ENCODE data around the gene HPX.

Gene HPX

GRCh38 chr11:6476571-6476970 is 35.8 kb upstream of the HPX start:
- TF ChIP-seq CTCF (conservative IDR thresholded peaks at IDR 0.05; ENCODE audit: control insufficient read depth, insufficient read depth, low read depth, low read length), result no peak
- DNase-seq (ENCODE audit: low read depth), result no peak
- no peak overlapping the region for H3K4me3 ChIP-seq (ENCODE audit: control insufficient read depth, low read depth, low read length)

- H3K4me3 ChIP-seq (ENCODE audit: control insufficient read depth, low read depth, low read length), result no peak overlapping the region
- DNase-seq (ENCODE audit: low read depth), result peak; percentile 12
- TF ChIP-seq CTCF (conservative IDR thresholded peaks at IDR 0.05; ENCODE audit: control insufficient read depth, insufficient read depth, low read depth, low read length), result no peak
Measured at GRCh38 chr11:6475936-6476335, 35.1 kb upstream of the HPX start.

DNA sequence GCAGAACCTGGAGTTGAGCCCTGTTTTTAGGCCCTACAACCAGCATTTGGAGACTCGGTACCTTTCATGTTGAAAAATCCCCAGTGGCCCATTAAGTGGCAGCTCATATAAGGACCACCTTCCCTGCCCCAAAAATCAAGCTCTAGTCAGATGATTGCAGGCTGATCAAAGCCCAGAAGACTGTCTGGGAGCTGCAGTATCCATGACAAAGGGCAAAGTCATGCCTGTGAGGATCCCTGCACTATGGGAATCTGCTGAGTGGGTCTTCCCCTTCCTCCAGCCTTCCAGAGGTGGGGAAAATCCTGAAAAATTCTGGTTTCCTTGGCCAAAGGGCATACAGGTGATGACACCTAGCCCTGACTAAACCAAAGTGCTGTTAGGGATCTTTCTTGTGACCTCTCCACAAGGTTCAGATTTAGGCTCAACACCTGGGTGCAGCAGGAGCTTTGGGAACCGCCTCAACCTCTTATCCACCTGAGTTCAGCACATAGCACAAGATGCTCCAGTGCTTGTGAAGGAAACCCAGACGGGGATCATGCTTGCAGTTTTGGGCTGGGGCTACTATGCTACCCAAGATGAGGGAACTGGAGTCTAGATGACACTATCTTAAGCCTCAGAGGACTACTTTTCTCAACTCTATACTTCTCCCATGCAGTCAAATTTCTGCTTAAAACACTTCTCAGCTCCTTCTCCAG is 34.2 kb upstream of the HPX start:
- no peak overlapping the region for H3K4me3 ChIP-seq (ENCODE audit: control insufficient read depth, low read depth, low read length)
- no peak for TF ChIP-seq CTCF (conservative IDR thresholded peaks at IDR 0.05; ENCODE audit: control insufficient read depth, insufficient read depth, low read depth, low read length)
- no peak for DNase-seq (ENCODE audit: low read depth)

DNA sequence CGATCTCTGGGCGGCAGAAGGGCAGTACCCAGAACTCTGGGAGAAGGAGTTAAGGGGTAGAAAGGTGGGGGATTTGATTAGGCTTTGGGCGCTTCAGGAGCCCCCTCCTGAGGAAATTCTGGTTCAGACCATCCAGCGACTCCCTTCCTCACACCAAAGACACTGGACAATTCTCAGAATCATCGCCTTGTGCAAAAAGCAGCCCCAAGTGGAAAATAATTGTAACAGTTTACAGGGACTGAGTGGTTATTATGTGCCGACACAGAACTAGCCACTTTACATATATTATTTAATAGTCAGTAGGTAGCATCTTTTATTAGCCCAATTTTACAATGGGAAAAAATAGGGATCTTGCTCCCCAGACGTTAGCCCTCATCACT is 33.6 kb upstream of the HPX start:
- no peak for TF ChIP-seq CTCF (conservative IDR thresholded peaks at IDR 0.05; ENCODE audit: control insufficient read depth, insufficient read depth, low read depth, low read length)
- no peak for DNase-seq (ENCODE audit: low read depth)
- H3K4me3 ChIP-seq (ENCODE audit: control insufficient read depth, low read depth, low read length), result peak overlapping the region; percentile 65

DNA sequence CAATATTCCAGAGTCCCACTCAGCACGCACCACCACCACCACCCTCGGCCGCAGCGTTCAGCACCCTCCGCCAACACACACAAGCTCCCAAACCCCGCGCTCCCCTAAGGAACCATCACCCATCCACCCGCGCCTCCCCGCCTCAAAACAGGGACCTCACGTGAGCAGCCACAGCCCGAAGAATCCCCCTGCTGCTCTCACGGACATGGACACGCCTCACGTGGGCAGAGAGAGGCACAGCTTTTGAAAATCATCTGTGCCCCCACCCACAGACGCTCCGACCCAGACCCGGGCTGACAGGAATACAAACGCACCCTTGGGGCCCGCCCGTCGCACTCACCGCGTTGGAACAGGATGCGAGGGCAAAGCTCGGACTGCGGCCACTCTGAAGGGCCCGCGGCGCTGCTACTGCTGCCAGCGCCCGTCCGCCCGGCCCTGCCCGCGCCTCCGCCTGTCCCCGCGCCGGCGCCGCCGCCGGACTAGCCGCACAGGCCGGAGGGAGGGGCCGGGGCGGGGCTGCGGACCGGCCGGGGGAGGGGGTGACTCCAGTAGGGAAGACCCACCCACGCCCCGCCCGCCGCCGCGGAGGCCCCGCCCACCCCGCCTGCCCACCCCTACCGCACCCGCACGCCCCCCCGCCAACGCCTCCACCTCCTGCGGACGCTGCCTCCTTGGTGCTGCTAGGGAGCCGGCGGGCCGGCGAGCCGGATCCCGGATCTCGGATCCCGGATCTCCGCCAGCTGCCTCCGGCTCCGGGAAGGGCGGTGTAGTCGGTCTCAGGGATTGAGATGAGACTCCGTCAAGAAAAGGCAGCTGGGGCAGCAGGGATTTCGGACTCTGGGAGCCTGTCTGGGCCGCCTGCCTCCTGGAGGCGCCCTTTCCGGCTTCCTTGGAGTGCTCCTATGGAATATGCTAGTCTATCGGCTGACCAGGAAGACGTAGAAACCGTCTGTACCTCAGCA is 32.9 kb upstream of the HPX start, which contains the start of gene TRIM3:
Gene TRIM3, minus strand, starts transcription at position 491 of the 962 bp plus-strand sequence. CDS start 8,246 bp downstream, outside the sequence.
- peak within 1 kb of the TSS; percentile 72 for H3K4me3 ChIP-seq (ENCODE audit: control insufficient read depth, low read depth, low read length)
- peak; percentile 29 for TF ChIP-seq CTCF (conservative IDR thresholded peaks at IDR 0.05; ENCODE audit: control insufficient read depth, insufficient read depth, low read depth, low read length)
- DNase-seq (ENCODE audit: low read depth), result peak; percentile 76

- TF ChIP-seq CTCF (conservative IDR thresholded peaks at IDR 0.05; ENCODE audit: control insufficient read depth, insufficient read depth, low read depth, low read length), result no peak
- peak overlapping the region; percentile 72 for H3K4me3 ChIP-seq (ENCODE audit: control insufficient read depth, low read depth, low read length)
- no peak for DNase-seq (ENCODE audit: low read depth)
Measured at GRCh38 chr11:6472934-6473333, 32.1 kb upstream of the HPX start.
